ENCODE results near the gene NXN. TPM values are rescaled to one million over a fixed set of nuclear protein-coding genes. Genes with fewer than 3 reads are reported as not detected.

NXN gene
- total RNA-seq: 100 to 1,000 TPM; 124 to 201 TPM
- 132 TPM for polyA plus RNA-seq (2013, experiment 1 of 2)
- polyA plus RNA-seq (2013, experiment 2 of 2): 112 TPM
- long read RNA-seq, experiment 1, transcript NXN-201 (8 exons, 3,036 nt): major isoform, 13 of 44 reads
- long read RNA-seq, experiment 1, partial matches to known transcripts: 22 of 44 reads
- long read RNA-seq, experiment 1, other reads (novel, unspliced or antisense): 6 of 44 reads
- long read RNA-seq, experiment 2, transcript NXN-201 (8 exons, 3,036 nt): major isoform, 257 of 308 reads
- long read RNA-seq, experiment 2, partial matches to known transcripts: 14 of 308 reads
- long read RNA-seq, experiment 2, other reads (novel, unspliced or antisense): 37 of 308 reads
- long read RNA-seq, experiment 3, transcript NXN-201 (8 exons, 3,036 nt): major isoform, 5 of 46 reads
- long read RNA-seq, experiment 3, partial matches to known transcripts: 9 of 46 reads
- long read RNA-seq, experiment 3, other reads (novel, unspliced or antisense): 31 of 46 reads
- long read RNA-seq, experiment 4, partial matches to known transcripts: 5 of 14 reads
- long read RNA-seq, experiment 4, other reads (novel, unspliced or antisense): 9 of 14 reads

- TF ChIP-seq CTCF (conservative IDR thresholded peaks at IDR 0.05): peak; percentile 41
- Histone ChIP-seq H3K36me3 (ENCODE audit: control insufficient read depth, insufficient read depth, low read length) (peaks cover 29% of the 10 kb centered on the region), H3K9me3 (ENCODE audit: control insufficient read depth, low read length) (no peaks in the 10 kb centered on the region), H3K4me3 (ENCODE audit: low read length) (peak within 1 kb of the TSS; percentile 96), H3K27ac (ENCODE audit: low read depth, low read length) (peak within 1 kb of the TSS; percentile 77), H3K27me3 (ENCODE audit: control insufficient read depth, insufficient read depth, low read length, poor library complexity, severe bottlenecking) (no peaks in the 10 kb centered on the region), H3K4me1 (ENCODE audit: control insufficient read depth, insufficient read depth, low read length) (peaks cover 7% of the 10 kb centered on the region), H3K9ac (ENCODE audit: extremely low read depth, low read length, poor library complexity, severe bottlenecking) (peak within 1 kb of the TSS; percentile 91)
- no peaks in the 10 kb centered on the region for H3K9me3 Mint-ChIP-seq
- 2% methylated on average over 39 to 91 of the region's 94 CpGs for WGBS, 2 experiments (ENCODE audit: insufficient coverage in 1 of 2, insufficient read length in 1 of 2)
- H3K27me3 Mint-ChIP-seq (ENCODE audit: insufficient read depth): no peaks in the 10 kb centered on the region
- peaks cover 31% of the 10 kb centered on the region for H3K4me1 Mint-ChIP-seq
- H3K27ac Mint-ChIP-seq: peak within 1 kb of the TSS; percentile 84
- peak within 1 kb of the TSS; percentile 90 for H3K4me3 Mint-ChIP-seq
- peak; percentile 99 for DNase-seq
- H3K36me3 Mint-ChIP-seq (ENCODE audit: low read depth): peaks cover 16% of the 10 kb centered on the region
Observed at GRCh38 chr17:979539-980405, at the start of gene NXN. TSS of gene NXN (minus strand) at chr17:979776.

GRCh38 chr17:1027044-1027443 is 47.5 kb upstream of the NXN start:
- no peak overlapping the region for H3K9ac ChIP-seq (ENCODE audit: extremely low read depth, low read length, poor library complexity, severe bottlenecking)
- 88 to 93% methylated on average over 9 of the region's 9 CpGs for WGBS, 2 experiments (ENCODE audit: insufficient coverage in 1 of 2, insufficient read length in 1 of 2)
- no peak for TF ChIP-seq CTCF (conservative IDR thresholded peaks at IDR 0.05)
- H3K4me3 Mint-ChIP-seq: no peak overlapping the region
- no peaks in the 10 kb centered on the region for H3K9me3 Mint-ChIP-seq
- H3K27ac Mint-ChIP-seq: no peak overlapping the region
- H3K9me3 ChIP-seq (ENCODE audit: control insufficient read depth, low read length): no peaks in the 10 kb centered on the region
- no peaks in the 10 kb centered on the region for H3K36me3 ChIP-seq (ENCODE audit: control insufficient read depth, insufficient read depth, low read length)
- H3K4me1 ChIP-seq (ENCODE audit: control insufficient read depth, insufficient read depth, low read length): no peaks in the 10 kb centered on the region
- H3K27ac ChIP-seq (ENCODE audit: low read depth, low read length): no peak overlapping the region
- peaks cover 12% of the 10 kb centered on the region for H3K27me3 ChIP-seq (ENCODE audit: control insufficient read depth, insufficient read depth, low read length, poor library complexity, severe bottlenecking)
- peaks cover 6% of the 10 kb centered on the region for H3K27me3 Mint-ChIP-seq (ENCODE audit: insufficient read depth)
- peaks cover 3% of the 10 kb centered on the region for H3K36me3 Mint-ChIP-seq (ENCODE audit: low read depth)
- no peak for DNase-seq
- no peaks in the 10 kb centered on the region for H3K4me1 Mint-ChIP-seq
- no peak overlapping the region for H3K4me3 ChIP-seq (ENCODE audit: low read length)

- Histone ChIP-seq H3K4me3 (ENCODE audit: low read length) (no peak overlapping the region), H3K9ac (ENCODE audit: extremely low read depth, low read length, poor library complexity, severe bottlenecking) (no peak overlapping the region), H3K27ac (ENCODE audit: low read depth, low read length) (no peak overlapping the region), H3K9me3 (ENCODE audit: control insufficient read depth, low read length) (no peaks in the 10 kb centered on the region), H3K27me3 (ENCODE audit: control insufficient read depth, insufficient read depth, low read length, poor library complexity, severe bottlenecking) (peaks cover 10% of the 10 kb centered on the region), H3K4me1 (ENCODE audit: control insufficient read depth, insufficient read depth, low read length) (no peaks in the 10 kb centered on the region), H3K36me3 (ENCODE audit: control insufficient read depth, insufficient read depth, low read length) (no peaks in the 10 kb centered on the region)
- 91 to 96% methylated on average over 6 to 10 of the region's 10 CpGs for WGBS, 2 experiments (ENCODE audit: insufficient coverage in 1 of 2, insufficient read length in 1 of 2)
- Mint-ChIP-seq H3K36me3 (ENCODE audit: low read depth) (peaks cover 3% of the 10 kb centered on the region), H3K4me1 (no peaks in the 10 kb centered on the region), H3K4me3 (no peak overlapping the region), H3K27me3 (ENCODE audit: insufficient read depth) (peaks cover 5% of the 10 kb centered on the region), H3K9me3 (no peaks in the 10 kb centered on the region), H3K27ac (no peak overlapping the region)
- DNase-seq: no peak
- no peak for TF ChIP-seq CTCF (conservative IDR thresholded peaks at IDR 0.05)
Observed at GRCh38 chr17:1026599-1026975, 47.0 kb upstream of the NXN start.
